Endodermal cell (in vitro differentiated cells): ENCODE measurements around the gene PLAGL1. TPM values are rescaled to one million over a fixed set of nuclear protein-coding genes. Genes with fewer than 3 reads are reported as not detected.

Experiments
- DNase-seq: peaks from one replicate; pipeline ENCODE4 v3.0.0-alpha.2; 2017
- H3K27ac ChIP-seq: 2 replicates; pipeline ENCODE4 v1.5.1; 2013; ENCODE audit warnings: mild to moderate bottlenecking, low read depth, low read length, moderate library complexity
- H3K27me3 ChIP-seq: 2 replicates; pipeline ENCODE4 v1.6.1; 2013; ENCODE audit warnings: mild to moderate bottlenecking, low read length, moderate library complexity; ENCODE audit not compliant: insufficient read depth, control insufficient read depth, poor library complexity, severe bottlenecking
- H3K36me3 ChIP-seq: 2 replicates; pipeline ENCODE4 v1.7.0; 2013; ENCODE audit warnings: mild to moderate bottlenecking, low read length, moderate library complexity; ENCODE audit not compliant: control insufficient read depth, insufficient read depth
- H3K4me1 ChIP-seq: one replicate; pipeline ENCODE4 v1.7.0; 2013; ENCODE audit warnings: low read length; ENCODE audit not compliant: control insufficient read depth, insufficient read depth
- H3K4me3 ChIP-seq: 2 replicates; pipeline ENCODE4 v1.5.1; 2013; ENCODE audit warnings: mild to moderate bottlenecking, low read length, moderate library complexity
- H3K9ac ChIP-seq: 2 replicates; pipeline ENCODE4 v1.6.1; 2013; ENCODE audit warnings: mild to moderate bottlenecking, low read length, moderate library complexity; ENCODE audit not compliant: poor library complexity, severe bottlenecking; ENCODE audit errors: extremely low read depth
- H3K9me3 ChIP-seq: 2 replicates; pipeline ENCODE4 v1.6.1; 2013; ENCODE audit warnings: mild to moderate bottlenecking, low read length, moderate library complexity; ENCODE audit not compliant: control insufficient read depth
- H3K27ac Mint-ChIP-seq: 2 replicates; pipeline ENCODE4 v1.8.0; 2020; ENCODE audit warnings: mixed read lengths
- H3K27me3 Mint-ChIP-seq: 2 replicates; pipeline ENCODE4 v1.8.0; 2021; ENCODE audit warnings: mild to moderate bottlenecking, mixed read lengths; ENCODE audit not compliant: insufficient read depth
- H3K36me3 Mint-ChIP-seq: 2 replicates; pipeline ENCODE4 v1.8.0; 2020; ENCODE audit warnings: low read depth, mixed read lengths
- H3K4me1 Mint-ChIP-seq: 2 replicates; pipeline ENCODE4 v1.8.0; 2020; ENCODE audit warnings: mixed read lengths
- H3K4me3 Mint-ChIP-seq: 2 replicates; pipeline ENCODE4 v1.8.0; 2020; ENCODE audit warnings: mild to moderate bottlenecking, moderate library complexity, mixed read lengths
- H3K9me3 Mint-ChIP-seq: 2 replicates; pipeline ENCODE4 v1.8.0; 2020; ENCODE audit warnings: mild to moderate bottlenecking, mixed read lengths
- WGBS, 2 experiments: methylation state at CpG; one replicate each; pipeline versions ENCODE4 v1.1.5 to v1.1.7; 2013; ENCODE audit warnings: missing lambda C conversion rate in 2 of 2, mixed read lengths in 1 of 2; ENCODE audit not compliant: insufficient coverage in 1 of 2, insufficient read length in 1 of 2; 5-methylcytosine and 5-hydroxymethylcytosine counted together
- total RNA-seq, 2 donors: library from RNA; stranded (reverse); fragmentation: NEBNext Ultra II Directional in 1 of 2; extraction: Animal tissue kit (Norgen Biotek cat#: 25700) in 1 of 2; gene quantifications; 2 replicates in 1 of 2; 3 replicates in 1 of 2; pipeline ENCODE4 v1.2.1, GENCODE V29; 2021
- TF ChIP-seq, protein P1 (sequence below): fragments of 200-600 bp; sonication (generic); conservative IDR thresholded peaks from 2 replicates; pipeline ENCODE4 v1.5.0; 2021; ENCODE audit warnings: antibody characterized with exemption, mild to moderate bottlenecking

The PLAGL1 gene
- total RNA-seq, 2 donors from 2014 or later: 1.4 to 1.6 TPM

DNA sequence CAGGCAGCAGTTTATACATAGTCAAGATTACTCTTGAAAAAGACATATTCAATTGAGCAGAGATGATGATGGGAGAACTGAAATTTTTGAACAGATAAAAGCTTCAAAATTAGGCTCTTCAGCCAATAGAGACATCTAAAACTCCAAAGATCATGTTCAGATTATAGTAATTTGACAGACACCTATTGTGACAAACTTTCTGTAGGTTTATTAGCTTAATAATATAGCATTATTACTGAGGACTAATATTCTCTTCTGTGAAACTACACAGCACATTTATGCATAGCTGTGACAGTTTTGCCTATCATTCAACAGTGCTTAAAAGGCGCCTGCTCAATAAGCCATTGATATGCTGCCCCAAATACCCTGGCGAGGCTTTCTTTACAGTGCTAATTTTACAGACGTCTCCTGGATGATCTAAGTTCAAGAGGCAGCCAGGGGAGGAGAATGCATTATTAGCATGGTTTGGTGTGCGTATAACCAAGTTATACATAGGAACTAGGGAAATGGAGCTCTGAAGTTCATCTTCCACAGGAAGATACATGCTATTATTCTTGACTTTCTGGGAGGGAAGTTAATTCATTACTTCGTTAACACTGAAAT is 21.5 kb downstream of the PLAGL1 start:
- H3K36me3 ChIP-seq: no peaks in the 10 kb centered on the region
- Mint-ChIP-seq H3K4me1 (peaks cover 4% of the 10 kb centered on the region), H3K9me3 (no peaks in the 10 kb centered on the region), H3K36me3 (no peaks in the 10 kb centered on the region), H3K27ac (no peak overlapping the region), H3K4me3 (no peak overlapping the region), H3K27me3 (peaks cover 60% of the 10 kb centered on the region)
- DNase-seq: no peak
- H3K4me1 ChIP-seq: no peaks in the 10 kb centered on the region
- WGBS, 2 experiments: 80% methylated on average over 4 to 5 of the region's 5 CpGs
- no peak overlapping the region for H3K4me3 ChIP-seq
- H3K27ac ChIP-seq: no peak overlapping the region
- peaks cover 56% of the 10 kb centered on the region for H3K27me3 ChIP-seq
- TF ChIP-seq, protein P1, sequence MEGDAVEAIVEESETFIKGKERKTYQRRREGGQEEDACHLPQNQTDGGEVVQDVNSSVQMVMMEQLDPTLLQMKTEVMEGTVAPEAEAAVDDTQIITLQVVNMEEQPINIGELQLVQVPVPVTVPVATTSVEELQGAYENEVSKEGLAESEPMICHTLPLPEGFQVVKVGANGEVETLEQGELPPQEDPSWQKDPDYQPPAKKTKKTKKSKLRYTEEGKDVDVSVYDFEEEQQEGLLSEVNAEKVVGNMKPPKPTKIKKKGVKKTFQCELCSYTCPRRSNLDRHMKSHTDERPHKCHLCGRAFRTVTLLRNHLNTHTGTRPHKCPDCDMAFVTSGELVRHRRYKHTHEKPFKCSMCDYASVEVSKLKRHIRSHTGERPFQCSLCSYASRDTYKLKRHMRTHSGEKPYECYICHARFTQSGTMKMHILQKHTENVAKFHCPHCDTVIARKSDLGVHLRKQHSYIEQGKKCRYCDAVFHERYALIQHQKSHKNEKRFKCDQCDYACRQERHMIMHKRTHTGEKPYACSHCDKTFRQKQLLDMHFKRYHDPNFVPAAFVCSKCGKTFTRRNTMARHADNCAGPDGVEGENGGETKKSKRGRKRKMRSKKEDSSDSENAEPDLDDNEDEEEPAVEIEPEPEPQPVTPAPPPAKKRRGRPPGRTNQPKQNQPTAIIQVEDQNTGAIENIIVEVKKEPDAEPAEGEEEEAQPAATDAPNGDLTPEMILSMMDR: no peak
- H3K9ac ChIP-seq: no peak overlapping the region
- peaks cover 14% of the 10 kb centered on the region for H3K9me3 ChIP-seq

- Histone ChIP-seq H3K9ac (no peak overlapping the region), H3K27ac (no peak overlapping the region), H3K4me1 (no peaks in the 10 kb centered on the region), H3K9me3 (peaks cover 25% of the 10 kb centered on the region), H3K4me3 (no peak overlapping the region), H3K27me3 (peaks cover 52% of the 10 kb centered on the region), H3K36me3 (no peaks in the 10 kb centered on the region)
- WGBS, 2 experiments: 96% methylated on average over 2 of the region's 2 CpGs; no CpG with 5 or more reads in 1 of the 2 experiments
- no peaks in the 10 kb centered on the region for H3K36me3 Mint-ChIP-seq
- H3K27me3 Mint-ChIP-seq: peaks cover 51% of the 10 kb centered on the region
- no peak overlapping the region for H3K4me3 Mint-ChIP-seq
- no peaks in the 10 kb centered on the region for H3K4me1 Mint-ChIP-seq
- DNase-seq: no peak
- TF ChIP-seq, protein P1: no peak
- H3K27ac Mint-ChIP-seq: no peak overlapping the region
- no peaks in the 10 kb centered on the region for H3K9me3 Mint-ChIP-seq
Observed at GRCh38 chr6:143984666-143985065, 23.4 kb downstream of the PLAGL1 start.

DNA sequence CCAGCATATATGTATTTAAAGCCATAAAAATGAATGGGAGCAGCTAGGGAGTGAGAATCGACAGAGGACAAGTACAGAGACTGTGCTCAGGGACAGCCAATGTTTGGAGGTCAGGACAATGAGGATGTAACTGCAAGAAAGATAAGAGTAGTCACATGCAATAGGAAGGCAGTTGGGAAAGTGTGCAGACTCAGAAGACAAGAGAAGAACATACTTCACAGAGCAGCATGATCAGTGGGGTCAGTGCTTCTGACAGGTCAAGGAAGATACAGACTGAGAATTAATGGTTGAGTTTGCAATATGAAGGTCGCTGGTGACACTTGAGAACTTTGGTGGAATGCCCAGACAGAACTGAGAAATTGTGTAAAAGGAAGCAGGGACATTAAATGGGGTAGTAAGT is 25.1 kb downstream of the PLAGL1 start:
- H3K9ac ChIP-seq: no peak overlapping the region
- 83 to 85% methylated on average over 2 of the region's 2 CpGs for WGBS, 2 experiments
- Mint-ChIP-seq H3K36me3 (no peaks in the 10 kb centered on the region), H3K27ac (no peak overlapping the region), H3K9me3 (no peaks in the 10 kb centered on the region), H3K4me3 (no peak overlapping the region), H3K27me3 (peaks cover 46% of the 10 kb centered on the region), H3K4me1 (no peaks in the 10 kb centered on the region)
- H3K27me3 ChIP-seq: peaks cover 38% of the 10 kb centered on the region
- peaks cover 14% of the 10 kb centered on the region for H3K9me3 ChIP-seq
- TF ChIP-seq, protein P1: no peak
- no peak overlapping the region for H3K4me3 ChIP-seq
- H3K4me1 ChIP-seq: no peaks in the 10 kb centered on the region
- H3K36me3 ChIP-seq: no peaks in the 10 kb centered on the region
- no peak overlapping the region for H3K27ac ChIP-seq
- DNase-seq: no peak
